Amniotic stem cell (primary cell): Measurements from ENCODE around the gene C14orf93.
"Not testable (repeated sequence)": the region's sequence is repeated elsewhere in the genome, so short reads cannot be mapped to it uniquely, and the experiment has no call there.

Experiments
- DNase-seq: peaks from one replicate; lab custom pipeline; 2025; lab: John Stamatoyannopoulos, UW

C14orf93 gene

GRCh38 chr14:22973217-22974032 is 36.5 kb downstream of the C14orf93 start:
- no peak for DNase-seq

- no peak for DNase-seq
Measured at GRCh38 chr14:22972313-22972930, 37.5 kb downstream of the C14orf93 start.

DNA sequence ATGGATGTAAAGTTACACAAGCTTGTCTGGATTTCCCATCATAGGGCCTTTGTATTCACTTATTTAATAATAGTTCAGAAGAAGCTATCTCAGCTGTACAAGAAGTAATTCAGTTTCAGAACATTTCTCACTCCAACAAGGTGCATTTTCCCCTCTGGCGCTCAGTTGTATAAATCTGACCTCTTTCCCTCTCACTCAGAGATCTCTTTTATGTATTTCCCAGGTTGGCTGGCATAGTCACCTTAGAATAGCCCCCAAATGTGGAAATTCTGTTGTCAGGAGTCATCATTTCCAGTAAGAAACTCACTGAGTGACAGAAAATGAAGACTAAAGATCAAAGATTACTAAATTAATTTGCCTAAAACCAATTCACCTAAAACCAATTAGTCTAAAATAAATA is 38.8 kb downstream of the C14orf93 start:
- DNase-seq: no peak

GRCh38 chr14:22966783-22967269 is 43.1 kb downstream of the C14orf93 start:
- no peak for DNase-seq

DNA sequence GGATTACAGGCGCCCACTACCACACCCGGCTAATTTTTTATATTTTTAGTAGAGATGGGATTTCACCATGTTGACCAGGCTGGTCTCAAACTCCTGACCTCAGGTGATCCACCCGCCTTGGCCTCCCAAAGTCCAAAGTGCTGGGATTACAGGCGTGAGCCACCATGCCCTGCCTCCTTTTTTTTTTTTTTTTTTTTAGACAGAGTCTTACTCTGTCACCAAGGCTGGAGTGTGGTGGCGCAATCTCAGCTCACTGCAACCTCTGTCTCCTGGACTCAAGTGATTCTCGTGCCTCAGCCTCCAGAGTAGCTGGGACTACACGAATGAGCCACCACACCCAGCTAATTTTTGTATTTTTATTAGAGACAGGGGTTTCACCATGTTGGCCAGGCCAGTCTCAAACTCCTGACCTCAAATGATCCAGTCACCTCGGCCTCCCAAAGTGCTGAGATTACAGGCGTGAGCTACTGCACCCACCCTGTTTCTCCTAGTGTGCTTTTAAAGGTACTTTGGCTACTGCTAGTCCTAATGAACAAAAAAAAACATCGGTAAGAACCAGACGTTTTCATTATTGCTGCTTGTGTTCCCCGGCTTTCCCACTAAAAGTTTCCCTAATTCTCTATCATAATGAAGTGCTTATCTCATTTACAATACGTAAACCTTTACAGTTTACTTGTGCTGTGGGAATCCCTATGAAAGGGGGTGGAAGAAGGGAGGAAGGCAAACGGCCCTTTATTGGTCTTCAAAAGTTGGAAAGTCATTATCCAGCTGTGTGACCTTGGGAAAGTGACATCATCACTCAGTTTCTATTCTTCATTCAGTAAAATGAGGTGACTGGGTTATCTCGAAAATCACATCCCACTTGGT is 43.8 kb downstream of the C14orf93 start:
- not testable (repeated sequence) for DNase-seq

DNA sequence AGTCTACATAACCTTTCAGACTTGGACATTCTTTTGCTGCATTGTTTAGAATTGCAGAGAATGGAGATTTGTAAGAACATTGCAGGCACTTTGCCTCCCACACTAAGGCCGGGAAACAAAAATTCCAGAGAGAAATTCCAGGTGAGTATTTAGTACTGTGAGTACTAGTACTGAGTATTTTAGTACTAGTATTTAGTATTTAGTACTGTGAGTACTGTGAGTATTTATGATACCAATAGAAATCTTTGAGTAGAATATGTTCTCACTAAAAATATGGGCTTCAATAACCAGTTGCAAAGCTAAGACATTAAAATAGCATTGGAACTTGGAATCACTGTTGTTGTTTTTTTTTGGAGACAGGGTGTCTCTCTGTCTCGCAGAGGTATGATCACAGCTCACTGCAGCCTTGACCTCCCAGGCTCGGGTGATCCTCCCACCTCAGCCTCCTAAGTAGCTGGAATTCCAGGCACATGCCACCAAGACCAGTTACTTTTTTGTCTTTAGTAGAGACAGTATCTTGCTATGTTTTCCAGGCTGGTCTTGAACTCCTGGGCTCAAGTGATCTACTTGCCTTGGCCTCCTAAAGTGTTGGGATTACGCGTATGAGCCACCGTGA is 47.8 kb downstream of the C14orf93 start:
- DNase-seq: no peak

DNA sequence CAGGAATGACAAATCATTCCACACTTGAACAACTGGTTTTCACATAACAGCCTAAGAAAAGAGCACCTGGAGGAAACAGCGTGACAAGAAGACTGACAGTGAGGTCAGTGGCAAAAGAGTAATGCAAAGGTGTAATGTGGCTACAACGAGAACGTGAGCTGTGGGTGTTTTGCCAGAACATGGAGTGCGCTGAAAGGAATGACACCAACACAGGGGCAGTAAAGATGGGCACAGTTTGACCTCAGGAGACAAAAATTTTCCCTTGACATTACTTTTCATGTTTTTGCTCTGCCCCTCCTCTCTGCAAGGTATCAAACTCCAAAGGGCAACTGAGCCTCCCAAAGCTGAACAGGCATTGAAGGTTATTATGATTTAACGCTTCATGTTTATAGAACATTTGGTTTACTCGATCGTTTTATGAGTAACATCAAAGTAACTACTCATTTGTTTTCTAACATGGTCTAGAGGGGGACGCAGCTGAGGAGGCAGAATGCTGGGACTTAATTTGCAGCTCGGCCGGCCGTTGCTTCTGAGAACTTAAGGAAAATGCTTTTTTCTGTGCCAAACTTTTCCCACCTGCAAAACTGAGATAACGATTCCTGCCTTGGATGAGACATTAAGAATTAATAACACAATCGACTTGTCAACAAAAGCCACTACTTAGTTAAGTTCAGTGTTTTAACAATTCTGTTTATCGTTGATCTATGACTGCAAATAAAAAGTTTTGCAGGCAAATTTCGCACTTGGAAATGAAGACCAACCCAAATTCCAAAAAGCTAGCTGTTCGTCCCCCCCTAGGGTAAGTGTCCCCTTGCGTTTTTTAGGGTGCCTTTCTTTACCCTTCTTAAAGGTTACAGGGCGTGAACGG is 54.0 kb downstream of the C14orf93 start:
- no peak for DNase-seq

DNA sequence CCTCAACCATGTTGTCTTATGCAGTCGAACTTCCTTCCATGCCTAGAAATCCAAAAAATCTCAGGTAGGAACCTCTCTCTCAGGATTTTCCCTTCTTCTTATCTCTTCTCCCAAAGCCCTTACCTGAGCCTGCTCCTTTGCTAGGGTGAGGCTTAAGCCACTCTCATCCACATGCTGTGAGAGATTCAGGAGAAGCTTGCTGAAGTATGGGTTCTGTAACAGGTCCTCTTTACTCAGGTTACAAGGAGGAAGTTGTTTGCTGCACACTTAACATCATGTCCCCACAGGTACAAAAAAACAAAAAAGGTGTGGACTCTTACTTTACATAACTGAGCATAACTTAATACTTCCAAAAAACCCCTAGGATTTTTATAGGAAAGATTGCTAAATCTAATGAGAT is 57.5 kb downstream of the C14orf93 start:
- DNase-seq: no peak

DNA sequence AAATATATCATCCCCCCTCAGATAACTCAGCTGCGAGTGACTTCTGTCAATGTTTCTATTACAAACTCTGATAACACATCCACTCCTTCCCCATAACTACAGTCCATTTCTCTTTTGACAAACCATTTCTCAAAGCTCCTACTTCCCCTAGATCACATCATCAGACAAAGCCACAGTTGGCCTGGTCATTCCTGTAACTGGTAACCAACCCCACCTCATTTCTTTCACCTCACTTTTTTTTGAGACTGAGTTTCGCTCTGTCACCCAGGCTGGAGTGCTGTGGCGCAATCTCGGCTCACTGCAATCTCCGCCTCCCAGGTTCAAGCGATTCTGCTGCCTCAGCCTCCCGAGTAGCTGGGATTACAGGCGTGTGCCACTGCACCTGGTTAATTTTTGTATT is 58.1 kb downstream of the C14orf93 start:
- not testable (repeated sequence) for DNase-seq

GRCh38 chr14:22945642-22946041 is 64.3 kb downstream of the C14orf93 start:
- DNase-seq: no peak

DNA sequence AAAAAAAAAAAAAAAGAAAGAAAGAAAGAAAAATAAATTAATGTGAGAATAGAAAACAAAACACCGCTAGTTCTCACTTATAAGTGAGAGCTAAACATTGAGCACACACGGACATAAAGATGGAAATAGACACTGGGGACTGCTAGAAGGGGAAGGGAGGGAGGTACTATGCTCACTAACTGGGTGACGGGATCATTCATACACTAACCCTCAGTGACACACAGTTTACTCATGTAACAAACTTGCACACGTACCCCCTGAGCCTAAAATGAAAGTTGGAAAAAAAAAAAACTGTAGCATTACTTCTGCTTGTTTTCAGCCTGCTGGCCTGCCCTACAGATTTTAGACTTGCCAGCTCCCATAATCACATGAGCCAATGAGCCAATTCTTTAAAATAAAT is 70.3 kb downstream of the C14orf93 start:
- no peak for DNase-seq
